MCF 10A (cell line): Measurements from ENCODE around the gene KAZN. TPM values are rescaled to one million over a fixed set of nuclear protein-coding genes. Genes with fewer than 3 reads are reported as not detected.

ENCODE experiments used
- BruUV-seq: library from RNA; stranded (reverse); fragments of 400-500 nt; replicated peaks from 2 replicates; lab custom pipeline; 2021; lab: Mats Ljungman, UMichigan
- CTCF ChIA-PET: fragments of 300-600 bp; sonication (Branson Sonifier 250); formaldehyde crosslinking; extraction: SDS; loops from one replicate; lab custom pipeline; 2021; ENCODE audit warnings: antibody characterized with exemption, inconsistent platforms; lab: Yijun Ruan, JAX
- POLR2A ChIA-PET: fragments of 300-600, 350-650 bp; sonication (Branson Sonifier 250); formaldehyde crosslinking; extraction: SDS; loops from one replicate; lab custom pipeline; 2020; ENCODE audit warnings: antibody characterized with exemption, inconsistent platforms; lab: Yijun Ruan, JAX
- DNase-seq: peaks from one replicate; pipeline ENCODE4 v3.0.0-alpha.2; 2018; ENCODE audit not compliant: unreplicated experiment
- H3K27ac Mint-ChIP-seq: one replicate; pipeline ENCODE4 v1.8.0; 2022; ENCODE audit warnings: mild to moderate bottlenecking, low read depth, mixed read lengths; ENCODE audit not compliant: unreplicated experiment
- H3K27me3 Mint-ChIP-seq: one replicate; pipeline ENCODE4 v1.8.0; 2022; ENCODE audit warnings: mixed read lengths; ENCODE audit not compliant: insufficient read depth, unreplicated experiment
- H3K36me3 Mint-ChIP-seq: one replicate; pipeline ENCODE4 v1.8.0; 2022; ENCODE audit warnings: mild to moderate bottlenecking, moderate library complexity, mixed read lengths; ENCODE audit not compliant: insufficient read depth, unreplicated experiment
- H3K4me1 Mint-ChIP-seq: one replicate; pipeline ENCODE4 v1.8.0; 2022; ENCODE audit warnings: mixed read lengths; ENCODE audit not compliant: insufficient read depth, unreplicated experiment
- H3K4me3 Mint-ChIP-seq: one replicate; pipeline ENCODE4 v1.8.0; 2022; ENCODE audit warnings: mild to moderate bottlenecking, moderate library complexity, mixed read lengths; ENCODE audit not compliant: unreplicated experiment
- H3K9me3 Mint-ChIP-seq: one replicate; pipeline ENCODE4 v1.8.0; 2022; ENCODE audit warnings: mixed read lengths; ENCODE audit not compliant: unreplicated experiment
- intact Hi-C: fragments of 100-400 bp; cut with micrococcal nuclease; formaldehyde crosslinking; loops from 2 replicates; pipeline ENCODE4 v1.14.1; 2022
- total RNA-seq: library from RNA; stranded (reverse); gene quantifications from 2 replicates; pipeline ENCODE4 v1.2.3, GENCODE V29; 2022
- TF ChIP-seq, protein P1 (sequence below): fragments of 200-600 bp; IDR thresholded peaks from one replicate; pipeline ENCODE4 v1.8.0; 2022; ENCODE audit warnings: antibody characterized with exemption, mild to moderate bottlenecking; ENCODE audit not compliant: unreplicated experiment

Gene KAZN
- total RNA-seq, 1 experiment from 2014 or later: 3.3 TPM

DNA sequence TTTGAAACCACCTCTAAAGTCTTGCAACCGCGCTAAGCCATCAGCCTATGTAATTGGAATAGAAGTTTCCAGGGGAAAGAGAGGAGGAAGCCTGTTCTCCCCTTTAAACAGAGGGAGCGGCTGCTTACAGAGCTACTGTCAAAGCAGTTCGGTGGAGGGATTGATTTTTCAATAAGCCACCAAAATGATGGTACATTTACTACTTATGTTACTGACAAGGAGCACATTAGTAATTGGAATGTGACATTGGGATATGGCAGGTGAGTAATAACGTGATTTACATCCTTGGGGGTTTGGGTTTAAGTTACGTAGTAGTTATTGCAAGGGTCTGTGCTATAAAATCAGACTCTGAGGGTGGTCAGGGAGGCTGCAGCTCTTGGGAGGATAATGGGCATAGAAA, 257.3 kb downstream of the KAZN start:
- H3K4me1 Mint-ChIP-seq: no peaks in the 10 kb centered on the region
- no peaks in the 10 kb centered on the region for H3K36me3 Mint-ChIP-seq
- H3K27me3 Mint-ChIP-seq: peaks cover 51% of the 10 kb centered on the region
- no peak overlapping the region for H3K27ac Mint-ChIP-seq
- DNase-seq: no peak
- TF ChIP-seq, protein P1, sequence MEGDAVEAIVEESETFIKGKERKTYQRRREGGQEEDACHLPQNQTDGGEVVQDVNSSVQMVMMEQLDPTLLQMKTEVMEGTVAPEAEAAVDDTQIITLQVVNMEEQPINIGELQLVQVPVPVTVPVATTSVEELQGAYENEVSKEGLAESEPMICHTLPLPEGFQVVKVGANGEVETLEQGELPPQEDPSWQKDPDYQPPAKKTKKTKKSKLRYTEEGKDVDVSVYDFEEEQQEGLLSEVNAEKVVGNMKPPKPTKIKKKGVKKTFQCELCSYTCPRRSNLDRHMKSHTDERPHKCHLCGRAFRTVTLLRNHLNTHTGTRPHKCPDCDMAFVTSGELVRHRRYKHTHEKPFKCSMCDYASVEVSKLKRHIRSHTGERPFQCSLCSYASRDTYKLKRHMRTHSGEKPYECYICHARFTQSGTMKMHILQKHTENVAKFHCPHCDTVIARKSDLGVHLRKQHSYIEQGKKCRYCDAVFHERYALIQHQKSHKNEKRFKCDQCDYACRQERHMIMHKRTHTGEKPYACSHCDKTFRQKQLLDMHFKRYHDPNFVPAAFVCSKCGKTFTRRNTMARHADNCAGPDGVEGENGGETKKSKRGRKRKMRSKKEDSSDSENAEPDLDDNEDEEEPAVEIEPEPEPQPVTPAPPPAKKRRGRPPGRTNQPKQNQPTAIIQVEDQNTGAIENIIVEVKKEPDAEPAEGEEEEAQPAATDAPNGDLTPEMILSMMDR: no peak
- CTCF ChIA-PET: interaction anchor here (0.7 kb wide), 1 partner anchor 99 kb away, joined by 5 read pairs; no protein-coding TSS in a partner anchor
- POLR2A ChIA-PET: interaction anchor here (0.6 to 1.2 kb wide), 3 partner anchors 10 to 59 kb away, joined by 3 read pairs; no protein-coding TSS in a partner anchor
- no peaks in the 10 kb centered on the region for H3K9me3 Mint-ChIP-seq
- intact Hi-C loops: no loop called here
- no peak overlapping the region for H3K4me3 Mint-ChIP-seq
- BruUV-seq: no TSS peak

DNA sequence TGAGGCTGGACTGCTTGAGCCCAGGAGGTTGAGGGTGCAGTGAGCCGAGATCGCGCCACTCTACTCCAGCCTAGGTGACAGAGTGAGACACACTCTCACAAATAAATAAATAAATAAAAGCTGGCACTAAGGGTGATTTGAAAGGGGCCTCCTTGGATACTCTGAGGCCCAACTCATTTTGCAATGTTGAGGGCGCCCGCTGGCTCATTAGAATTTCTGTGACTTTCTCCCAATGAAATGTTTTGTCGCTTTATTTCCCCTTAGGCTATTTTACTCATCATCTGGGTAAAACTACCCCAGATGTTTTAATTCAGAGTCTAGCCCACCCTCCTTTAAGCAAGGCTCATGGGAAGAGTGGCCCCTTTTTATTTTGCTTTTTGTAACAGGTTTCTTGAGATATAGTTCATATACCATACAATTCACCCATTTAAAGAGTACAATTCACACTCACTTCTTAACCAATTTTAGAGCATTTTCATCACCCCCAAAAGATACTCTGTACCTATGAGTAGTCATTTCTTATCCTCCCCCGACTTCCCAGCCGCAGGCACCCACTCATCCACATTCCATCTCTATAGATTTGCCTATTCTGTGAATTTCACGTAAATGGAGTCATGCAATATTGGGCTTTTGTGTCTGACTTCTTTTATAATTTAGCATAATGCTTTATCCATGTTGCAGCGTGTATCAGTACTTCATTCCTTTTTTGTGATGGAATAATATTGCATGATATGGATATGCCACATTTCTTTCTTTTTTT, 259.1 kb downstream of the KAZN start:
- no peak overlapping the region for H3K4me3 Mint-ChIP-seq
- DNase-seq: no peak
- TF ChIP-seq, protein P1: no peak
- ChIA-PET CTCF (interaction anchor here (0.6 kb wide), 1 partner anchor 35 kb away, joined by 3 read pairs; no protein-coding TSS in a partner anchor), POLR2A (no interaction called here)
- H3K4me1 Mint-ChIP-seq: no peaks in the 10 kb centered on the region
- H3K27ac Mint-ChIP-seq: no peak overlapping the region
- peaks cover 60% of the 10 kb centered on the region for H3K27me3 Mint-ChIP-seq
- H3K36me3 Mint-ChIP-seq: no peaks in the 10 kb centered on the region
- intact Hi-C loops: no loop called here
- no peaks in the 10 kb centered on the region for H3K9me3 Mint-ChIP-seq
- no TSS peak for BruUV-seq

DNA sequence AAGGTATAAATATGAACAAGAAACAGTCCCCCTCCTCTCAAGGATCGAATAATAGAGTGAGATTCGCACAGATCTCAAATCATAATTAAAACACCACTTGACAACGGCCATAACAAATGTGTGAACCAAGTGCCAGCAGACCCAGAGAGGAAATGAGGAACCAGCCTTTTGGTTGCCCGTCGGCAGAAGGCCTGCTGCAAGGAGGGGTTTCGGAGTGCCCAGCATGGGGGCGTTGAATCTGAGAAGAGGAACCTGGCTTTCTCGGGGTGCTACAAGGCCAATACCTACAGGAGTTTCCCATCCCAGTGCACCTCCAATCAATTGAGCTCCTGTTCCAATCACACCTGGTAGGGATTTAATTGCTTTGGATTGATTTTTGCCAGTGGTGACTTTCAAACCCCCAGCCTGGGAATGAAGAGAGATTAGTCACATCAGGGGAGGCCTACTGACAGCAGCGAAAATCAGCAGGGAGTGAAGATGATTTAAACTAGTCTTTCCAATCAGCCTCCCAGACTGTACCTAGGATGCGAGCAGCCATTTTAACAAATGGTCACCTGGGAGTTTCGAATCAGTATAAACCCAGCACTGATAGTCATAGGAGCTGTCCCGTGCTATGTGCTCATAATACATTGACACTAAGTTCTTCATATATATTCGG, 263.8 kb downstream of the KAZN start:
- H3K9me3 Mint-ChIP-seq: no peaks in the 10 kb centered on the region
- H3K4me3 Mint-ChIP-seq: no peak overlapping the region
- POLR2A ChIA-PET: interaction anchor here (0.5 kb wide), 1 partner anchor 626 kb away, joined by 3 read pairs; no protein-coding TSS in a partner anchor
- TF ChIP-seq, protein P1: no peak
- BruUV-seq: no TSS peak
- intact Hi-C loops: no loop called here
- CTCF ChIA-PET: no interaction called here
- no peak overlapping the region for H3K27ac Mint-ChIP-seq
- no peaks in the 10 kb centered on the region for H3K4me1 Mint-ChIP-seq
- DNase-seq: no peak
- no peaks in the 10 kb centered on the region for H3K36me3 Mint-ChIP-seq
- H3K27me3 Mint-ChIP-seq: peaks cover 55% of the 10 kb centered on the region

DNA sequence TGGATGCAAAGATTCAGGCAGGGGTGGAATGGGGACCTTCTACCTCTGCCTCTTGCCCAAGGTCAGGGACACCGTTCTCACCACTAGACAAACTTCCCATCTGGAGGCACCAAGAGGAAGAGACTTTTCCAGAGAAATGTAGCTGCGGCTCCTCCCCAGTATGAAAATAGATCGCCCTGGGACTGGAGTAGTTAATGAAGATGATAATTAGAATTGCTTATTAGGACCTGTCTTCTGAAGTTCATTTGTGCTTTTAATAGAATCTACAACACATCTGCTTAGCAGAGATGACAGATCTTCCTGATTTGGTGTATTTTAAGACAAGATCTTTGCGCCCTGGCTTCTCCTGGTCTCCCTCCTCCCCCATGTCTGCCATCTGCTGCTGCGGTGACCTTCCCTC, 266.6 kb downstream of the KAZN start:
- TF ChIP-seq, protein P1: no peak
- POLR2A ChIA-PET: interaction anchor here (0.7 kb wide), 1 partner anchor 348 kb away, joined by 3 read pairs; no protein-coding TSS in a partner anchor

More for the DNA sequence above, 266.6 kb downstream of the KAZN start:
- CTCF ChIA-PET: no interaction called here
- Mint-ChIP-seq H3K36me3 (no peaks in the 10 kb centered on the region), H3K27me3 (peaks cover 47% of the 10 kb centered on the region), H3K9me3 (no peaks in the 10 kb centered on the region), H3K27ac (no peak overlapping the region), H3K4me1 (no peaks in the 10 kb centered on the region), H3K4me3 (no peak overlapping the region)
- no TSS peak for BruUV-seq
- no peak for DNase-seq
- intact Hi-C loops: no loop called here
